Left lung (tissue), 10 donors: ENCODE measurements around the gene CHRFAM7A. TPM values are rescaled to one million over a fixed set of nuclear protein-coding genes. Genes with fewer than 3 reads are reported as not detected.
"Not testable (repeated sequence)": the region's sequence is repeated elsewhere in the genome, so short reads cannot be mapped to it uniquely, and the experiment has no call there.

Experiments
- ATAC-seq: fragments of 200-7000 bp; cut with Tn5 transposase; one replicate; pipeline ENCODE4 v1.9.1; 2020; ENCODE audit warnings: moderate library complexity
- DNase-seq, 4 donors: peaks; one replicate each; pipeline ENCODE4 v3.0.0-alpha.2; 2013 to 2020
- H3K27ac ChIP-seq, 2 donors: fragments of 200-600 bp; sonication (generic) in 1 of 2; one replicate each; pipeline versions ENCODE4 v1.5.0 to v1.8.0; 2020 to 2021
- H3K27me3 ChIP-seq, 2 donors: fragments of 200-600 bp; sonication (generic) in 1 of 2; one replicate each; pipeline versions ENCODE4 v1.5.0 to v1.8.0; 2020 to 2021
- H3K36me3 ChIP-seq, 2 donors: fragments of 200-600 bp; sonication (generic) in 1 of 2; one replicate each; pipeline versions ENCODE4 v1.5.0 to v1.8.0; 2020 to 2021
- H3K4me1 ChIP-seq, 2 donors: fragments of 200-600 bp; one replicate each; pipeline ENCODE4 v1.8.0; 2021
- H3K4me3 ChIP-seq, 2 donors: fragments of 200-600 bp; sonication (generic) in 1 of 2; one replicate each; pipeline versions ENCODE4 v1.5.0 to v1.8.0; 2020 to 2021; ENCODE audit warnings: mild to moderate bottlenecking in 1 of 2
- H3K9me3 ChIP-seq, 2 donors: fragments of 200-600 bp; sonication (generic) in 1 of 2; one replicate each; pipeline versions ENCODE4 v1.5.0 to v1.8.0; 2020 to 2021
- intact Hi-C, 2 donors: fragments of 100-400 bp; cut with DNase I; formaldehyde crosslinking; loops; one replicate each; pipeline versions ENCODE4 v1.11.2 to v1.14.2; 2022
- polyA plus RNA-seq, 6 donors: library from polyadenylated mRNA; unstranded; fragments of 120-200 nt; gene quantifications; one replicate each; pipeline ENCODE4 v1.2.1, GENCODE V29; 2013; ENCODE audit not compliant: insufficient read length in 6 of 6
- total RNA-seq, 2 donors: library from RNA; stranded (reverse); fragmentation: NEBNext Ultra II Directional; extraction: Animal tissue kit (Norgen Biotek cat#: 25700); gene quantifications; one replicate each; pipeline ENCODE4 v1.2.1, GENCODE V29; 2021
- donor health status: DM: no; HTN: yes; CAD: no.
- donor health status: DM: no; HTN: no; CAD: no.

CHRFAM7A gene
- total and polyA plus RNA-seq, 8 donors = 2.8 to 8.1 (median 5.1) TPM

- H3K4me3 ChIP-seq, H3K36me3 ChIP-seq: not testable (repeated sequence)
These were observed 16.8 kb downstream of the CHRFAM7A start for GRCh38 chr15:30376375-30377081.

DNA sequence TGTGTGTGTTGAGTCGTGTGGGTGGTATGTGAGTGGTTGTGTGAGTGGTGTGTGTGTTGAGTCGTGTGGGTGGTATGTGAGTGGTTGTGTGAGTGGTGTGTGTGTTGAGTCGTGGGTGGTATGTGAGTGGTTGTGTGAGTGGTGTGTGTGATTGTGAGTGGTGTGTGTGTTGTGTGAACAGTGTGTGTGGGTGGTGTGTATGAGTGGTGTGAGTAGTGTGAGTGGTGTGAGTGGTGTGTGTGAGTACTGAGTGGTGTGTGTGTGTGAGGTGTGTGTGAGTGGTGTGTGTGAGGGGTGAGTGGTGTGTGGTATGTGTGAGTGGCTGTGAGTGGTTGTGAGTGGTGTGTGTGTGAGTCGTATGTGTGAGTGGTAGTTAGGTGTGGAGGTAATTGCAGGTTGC lies 17.5 kb downstream of the CHRFAM7A start:
- H3K27ac ChIP-seq, ATAC-seq, H3K36me3 ChIP-seq, H3K9me3 ChIP-seq, DNase-seq, H3K4me1 ChIP-seq, H3K4me3 ChIP-seq, intact Hi-C loops, H3K27me3 ChIP-seq: not testable (repeated sequence)

More at GRCh38 chr15:30376375-30377081, 16.8 kb downstream of the CHRFAM7A start:
- H3K27ac ChIP-seq, H3K9me3 ChIP-seq, intact Hi-C loops, ATAC-seq, H3K27me3 ChIP-seq, DNase-seq, H3K4me1 ChIP-seq: not testable (repeated sequence)

DNA sequence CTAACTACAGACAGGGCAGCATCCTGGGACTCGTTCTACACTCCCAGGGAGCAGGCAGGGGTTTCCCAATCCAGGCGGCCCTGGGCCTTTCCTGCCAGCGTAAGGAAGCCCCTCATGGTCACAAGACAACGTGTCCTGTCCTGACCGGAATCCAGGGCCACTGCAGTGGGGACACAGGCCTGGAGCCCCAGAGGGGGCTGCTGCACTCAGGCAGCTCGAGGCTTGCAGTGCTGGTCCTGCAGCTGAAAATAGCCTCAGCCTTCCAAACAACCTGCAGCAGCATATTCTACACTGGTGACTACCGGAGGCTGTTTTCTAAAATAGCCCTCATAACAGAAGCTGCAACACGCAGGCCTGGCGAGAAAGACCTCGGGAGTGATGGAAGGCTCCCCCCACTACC lies 18.5 kb downstream of the CHRFAM7A start:
- H3K4me1 ChIP-seq, H3K27ac ChIP-seq, ATAC-seq, H3K9me3 ChIP-seq, H3K4me3 ChIP-seq, DNase-seq, intact Hi-C loops, H3K27me3 ChIP-seq, H3K36me3 ChIP-seq: not testable (repeated sequence)

GRCh38 chr15:30368271-30368670 lies 25.1 kb downstream of the CHRFAM7A start:
- DNase-seq, ATAC-seq, H3K27ac ChIP-seq, H3K36me3 ChIP-seq, H3K27me3 ChIP-seq, H3K9me3 ChIP-seq, H3K4me3 ChIP-seq, H3K4me1 ChIP-seq, intact Hi-C loops: not testable (repeated sequence)

DNA sequence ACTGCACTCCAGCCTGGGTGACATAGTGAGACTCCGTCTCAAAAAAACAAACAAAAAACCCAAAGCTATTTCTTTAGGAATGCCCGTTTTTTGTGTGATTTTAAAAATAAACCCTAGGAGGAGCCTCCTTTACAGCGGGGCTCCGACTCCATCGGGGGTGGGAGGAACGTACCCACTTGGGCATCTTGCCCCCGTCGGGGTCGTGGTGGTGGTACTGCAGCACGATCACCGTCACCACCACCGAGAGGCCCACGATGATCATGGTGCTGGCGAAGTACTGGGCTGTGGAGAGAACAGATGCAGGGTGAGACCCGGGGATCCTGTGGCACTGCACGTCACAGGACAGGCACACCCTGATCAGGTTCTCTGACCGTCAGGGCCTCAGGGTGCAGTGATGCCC lies 26.1 kb downstream of the CHRFAM7A start:
- H3K9me3 ChIP-seq, ATAC-seq, intact Hi-C loops, H3K36me3 ChIP-seq, H3K4me1 ChIP-seq, H3K27ac ChIP-seq, H3K27me3 ChIP-seq, H3K4me3 ChIP-seq: not testable (repeated sequence)
- peak in 1 of 4 donors; percentile 69 for DNase-seq

GRCh38 chr15:30361404-30361803 lies 31.9 kb downstream of the CHRFAM7A start:
- H3K9me3 ChIP-seq, ATAC-seq, H3K27ac ChIP-seq, H3K27me3 ChIP-seq, H3K4me1 ChIP-seq, DNase-seq, intact Hi-C loops, H3K36me3 ChIP-seq, H3K4me3 ChIP-seq: not testable (repeated sequence)

DNA sequence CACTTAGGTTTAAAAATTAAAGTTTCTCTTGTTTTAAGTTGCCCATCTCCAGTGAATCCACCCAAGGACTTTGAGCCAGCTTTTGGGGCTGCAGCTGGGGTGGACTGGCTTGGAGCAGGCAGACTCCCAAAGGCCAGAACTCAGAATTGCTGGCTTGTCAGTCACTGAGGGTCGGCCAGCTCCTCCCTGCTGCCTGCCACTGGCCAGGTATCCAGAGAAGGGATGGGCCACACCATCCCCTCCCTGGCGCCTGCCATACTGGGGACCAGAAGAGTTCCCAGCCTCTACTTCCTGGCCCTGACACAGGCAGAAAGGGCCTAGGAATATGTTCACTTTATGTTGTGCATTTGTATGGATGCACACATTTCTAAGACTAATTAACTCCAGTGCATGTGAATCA lies 32.4 kb downstream of the CHRFAM7A start:
- ATAC-seq, H3K36me3 ChIP-seq, H3K9me3 ChIP-seq, H3K27me3 ChIP-seq, DNase-seq, H3K27ac ChIP-seq, H3K4me3 ChIP-seq, intact Hi-C loops, H3K4me1 ChIP-seq: not testable (repeated sequence)

DNA sequence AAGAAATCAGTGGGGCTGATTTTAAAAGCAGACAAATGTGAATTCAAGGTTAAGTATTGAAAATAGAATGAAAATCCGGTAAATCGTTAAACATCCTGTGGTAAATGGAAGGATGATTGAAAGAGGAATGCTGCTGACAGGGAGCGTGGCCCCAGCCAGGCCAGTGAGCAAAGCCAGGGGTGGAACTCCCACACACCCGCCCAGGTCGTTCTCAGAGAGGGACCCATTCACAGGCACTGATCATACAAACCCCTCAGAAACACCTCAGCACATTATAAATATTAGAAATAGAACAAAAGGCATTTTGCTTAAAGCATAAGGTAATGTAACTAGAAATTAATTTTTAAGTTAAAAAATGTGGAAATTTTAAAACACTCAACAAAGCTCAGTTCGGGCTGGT lies 38.3 kb downstream of the CHRFAM7A start:
- intact Hi-C loops, H3K27me3 ChIP-seq, H3K4me1 ChIP-seq, H3K4me3 ChIP-seq, H3K36me3 ChIP-seq, H3K27ac ChIP-seq, H3K9me3 ChIP-seq, ATAC-seq: not testable (repeated sequence)
- peak in 1 of 4 donors; percentile 25 for DNase-seq

DNA sequence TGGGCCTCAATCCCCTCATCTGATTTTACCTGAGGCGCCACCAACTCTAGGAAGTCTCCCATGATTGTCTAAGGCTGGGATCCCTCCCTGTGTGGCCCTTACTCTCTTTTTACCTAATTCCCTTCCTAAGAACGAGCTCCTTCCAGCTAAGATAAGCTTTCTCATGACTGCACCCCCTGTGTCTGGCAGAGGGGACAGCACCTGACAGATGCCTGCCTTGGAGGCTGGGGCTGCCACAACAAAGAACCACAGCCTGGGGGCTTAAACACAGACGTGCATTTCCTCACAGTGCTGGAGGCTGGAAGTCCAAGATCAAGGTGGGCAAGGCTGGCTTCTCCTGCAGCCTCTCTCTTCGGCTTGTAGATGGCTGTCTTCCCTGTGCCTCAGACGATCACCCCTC lies 43.5 kb downstream of the CHRFAM7A start:
- H3K4me1 ChIP-seq, H3K27ac ChIP-seq, H3K4me3 ChIP-seq, ATAC-seq, H3K9me3 ChIP-seq, H3K36me3 ChIP-seq, H3K27me3 ChIP-seq, DNase-seq, intact Hi-C loops: not testable (repeated sequence)

DNA sequence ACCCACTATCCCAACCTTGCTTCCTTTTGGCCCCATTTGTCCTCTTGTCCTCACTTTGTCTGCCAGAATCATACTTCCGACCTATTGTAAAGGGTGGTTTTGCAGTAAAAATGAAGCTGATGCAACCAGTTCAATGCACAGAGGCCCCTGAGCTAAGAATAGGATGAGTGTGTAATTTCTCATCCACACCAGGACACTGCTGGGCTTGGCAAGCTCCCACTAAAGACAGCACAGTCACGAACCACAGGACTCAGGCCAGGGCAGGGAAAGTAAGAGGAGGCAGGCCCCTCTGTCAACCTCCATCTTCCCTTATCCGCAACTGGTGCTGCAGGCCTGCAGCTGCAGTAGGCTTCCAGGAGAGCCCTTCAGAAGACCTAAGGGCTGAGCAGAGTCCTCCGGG lies 56.8 kb downstream of the CHRFAM7A start:
- DNase-seq, H3K27me3 ChIP-seq, H3K9me3 ChIP-seq, intact Hi-C loops, ATAC-seq, H3K36me3 ChIP-seq, H3K4me3 ChIP-seq, H3K27ac ChIP-seq, H3K4me1 ChIP-seq: not testable (repeated sequence)

GRCh38 chr15:30334152-30334551 lies 59.2 kb downstream of the CHRFAM7A start:
- intact Hi-C loops, DNase-seq, H3K4me3 ChIP-seq, H3K27ac ChIP-seq, H3K4me1 ChIP-seq, H3K36me3 ChIP-seq, H3K27me3 ChIP-seq, H3K9me3 ChIP-seq, ATAC-seq: not testable (repeated sequence)

DNA sequence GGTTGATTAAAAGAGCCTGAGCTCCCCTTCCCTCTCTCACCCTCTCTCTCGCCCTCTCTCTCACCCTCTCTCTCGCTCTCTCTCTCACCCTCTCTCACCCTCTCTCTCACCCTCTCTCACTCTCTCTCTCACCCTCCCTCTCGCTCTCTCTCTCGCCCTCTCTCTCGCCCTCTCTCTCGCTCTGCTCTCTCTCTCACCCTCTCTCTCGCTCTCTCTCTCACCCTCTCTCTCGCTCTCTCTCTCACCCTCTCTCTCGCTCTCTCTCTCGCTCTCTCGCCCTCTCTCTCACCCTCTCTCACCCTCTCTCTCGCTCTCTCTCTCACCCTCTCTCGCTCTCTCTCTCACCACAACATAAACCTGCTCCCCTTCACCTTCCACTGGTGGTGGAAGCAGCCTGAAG lies 67.2 kb downstream of the CHRFAM7A start:
- H3K4me3 ChIP-seq, H3K4me1 ChIP-seq, intact Hi-C loops, DNase-seq, H3K27ac ChIP-seq, H3K27me3 ChIP-seq, H3K36me3 ChIP-seq, H3K9me3 ChIP-seq, ATAC-seq: not testable (repeated sequence)

DNA sequence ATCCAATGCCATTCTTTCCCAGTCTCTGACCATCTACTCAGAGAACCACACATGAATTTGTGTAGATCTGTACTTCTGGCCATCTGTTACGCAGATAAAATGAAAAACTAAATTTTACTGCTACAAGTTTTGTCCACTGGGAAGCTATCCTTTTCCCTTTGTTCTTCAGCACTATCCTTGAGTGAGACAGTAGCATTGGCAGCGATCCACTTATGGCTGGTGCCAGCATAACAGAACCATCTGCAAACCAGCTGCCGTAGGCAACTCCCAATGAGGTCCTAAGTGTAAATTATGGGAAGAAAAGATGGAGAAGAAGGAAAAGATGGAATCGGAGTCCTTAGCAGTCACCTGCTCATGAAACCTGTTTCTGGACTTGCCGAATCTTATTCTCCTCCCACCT lies 72.3 kb downstream of the CHRFAM7A start:
- H3K27ac ChIP-seq, H3K4me1 ChIP-seq, ATAC-seq, intact Hi-C loops, H3K4me3 ChIP-seq, H3K27me3 ChIP-seq, H3K36me3 ChIP-seq, H3K9me3 ChIP-seq, DNase-seq: not testable (repeated sequence)

DNA sequence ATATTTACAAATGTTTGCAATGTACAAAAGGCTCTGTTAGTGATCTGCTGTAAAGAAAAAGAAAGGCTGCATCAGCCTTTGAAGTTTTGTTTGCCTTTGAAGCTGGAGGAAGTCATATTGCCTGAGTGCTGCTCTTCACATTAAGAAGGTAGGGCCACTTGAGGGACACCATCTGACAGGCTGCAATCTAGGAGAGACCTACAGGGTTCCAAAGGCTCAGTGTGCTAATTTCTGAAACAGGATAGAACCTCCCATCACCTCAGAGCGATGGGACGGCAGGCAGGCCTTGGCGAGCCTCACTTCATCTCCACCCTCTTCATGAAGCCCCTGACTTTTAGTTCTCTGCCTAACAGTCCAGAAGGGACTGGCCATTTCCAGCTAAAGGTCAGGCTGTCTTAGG lies 77.6 kb downstream of the CHRFAM7A start:
- intact Hi-C loops, DNase-seq, ATAC-seq, H3K4me1 ChIP-seq, H3K36me3 ChIP-seq, H3K9me3 ChIP-seq, H3K4me3 ChIP-seq, H3K27ac ChIP-seq, H3K27me3 ChIP-seq: not testable (repeated sequence)
